Measurements from ENCODE around the gene LRPPRC.
"Not testable (repeated sequence)": the region's sequence is repeated elsewhere in the genome, so short reads cannot be mapped to it uniquely, and the experiment has no call there.

Gene LRPPRC

GRCh38 chr2:43911136-43911790 is 84.5 kb downstream of the LRPPRC start:
- DNase-seq (ENCODE audit: low read depth in 2 of 2) = not testable (repeated sequence)

- DNase-seq (ENCODE audit: low read depth in 2 of 2) = no peak
Measured at GRCh38 chr2:43906448-43907109, 89.2 kb downstream of the LRPPRC start.

GRCh38 chr2:43905871-43906270 is 89.9 kb downstream of the LRPPRC start:
- no peak for DNase-seq (ENCODE audit: low read depth in 2 of 2)

GRCh38 chr2:43905371-43905803 is 90.4 kb downstream of the LRPPRC start:
- DNase-seq (ENCODE audit: low read depth in 2 of 2) = no peak

- DNase-seq (ENCODE audit: low read depth in 2 of 2) = no peak
Measured at GRCh38 chr2:43899589-43899988, 96.2 kb downstream of the LRPPRC start.

- DNase-seq (ENCODE audit: low read depth in 2 of 2) = no peak
Measured at GRCh38 chr2:43898838-43899346, 96.9 kb downstream of the LRPPRC start.

GRCh38 chr2:43898134-43898837 is 97.5 kb downstream of the LRPPRC start:
- DNase-seq (ENCODE audit: low read depth in 2 of 2) = no peak

GRCh38 chr2:43897492-43897891 is 98.3 kb downstream of the LRPPRC start:
- DNase-seq (ENCODE audit: low read depth in 2 of 2) = no peak

- DNase-seq (ENCODE audit: low read depth in 2 of 2) = no peak
Measured at GRCh38 chr2:43896906-43897305, 98.9 kb downstream of the LRPPRC start.

- DNase-seq (ENCODE audit: low read depth in 2 of 2) = no peak
Measured at GRCh38 chr2:43894743-43895142, 101.0 kb downstream of the LRPPRC start.

GRCh38 chr2:43890855-43891254 is 104.9 kb downstream of the LRPPRC start:
- DNase-seq (ENCODE audit: low read depth in 2 of 2) = no peak

- no peak for DNase-seq (ENCODE audit: low read depth in 2 of 2)
Measured at GRCh38 chr2:43889416-43889815, 106.4 kb downstream of the LRPPRC start.

GRCh38 chr2:43887176-43887575 is 108.6 kb downstream of the LRPPRC start:
- no peak for DNase-seq (ENCODE audit: low read depth in 2 of 2)

- no peak for DNase-seq (ENCODE audit: low read depth in 2 of 2)
Measured at GRCh38 chr2:43885132-43885632, 110.6 kb downstream of the LRPPRC start.

GRCh38 chr2:43884689-43885088 is 111.1 kb downstream of the LRPPRC start:
- no peak for DNase-seq (ENCODE audit: low read depth in 2 of 2)

- DNase-seq (ENCODE audit: low read depth in 2 of 2) = no peak
Measured at GRCh38 chr2:43882312-43882711, 113.5 kb downstream of the LRPPRC start.

- no peak for DNase-seq (ENCODE audit: low read depth in 2 of 2)
Measured at GRCh38 chr2:43880952-43881351, 114.8 kb downstream of the LRPPRC start.

GRCh38 chr2:43880471-43880870 is 115.3 kb downstream of the LRPPRC start:
- no peak for DNase-seq (ENCODE audit: low read depth in 2 of 2)

- DNase-seq (ENCODE audit: low read depth in 2 of 2) = no peak
Measured at GRCh38 chr2:43879261-43879660, 116.5 kb downstream of the LRPPRC start.

GRCh38 chr2:43877782-43878464 is 117.9 kb downstream of the LRPPRC start:
- peak in 1 of 2 donors; percentile 37 for DNase-seq (ENCODE audit: low read depth in 2 of 2)

- DNase-seq (ENCODE audit: low read depth in 2 of 2) = no peak
Measured at GRCh38 chr2:43874776-43875451, 120.9 kb downstream of the LRPPRC start.
